ENCODE measurements around the gene SMIM22.

- no peak for TF ChIP-seq CTCF (IDR thresholded peaks at IDR 0.05)
- TF ChIP-seq POLR2A (IDR thresholded peaks at IDR 0.05), result no peak
- TF ChIP-seq POLR2AphosphoS5 (IDR thresholded peaks at IDR 0.05), result no peak
Measured at GRCh38 chr16:4747906-4748681, 47.1 kb upstream of the SMIM22 start.

All from upper lobe of left lung (tissue), 4 donors.